GM19372 (cell line): ENCODE measurements around the gene MISP.

ENCODE experiments used
- ATAC-seq: cut with Tn5 transposase; IDR thresholded peaks from one replicate; pipeline ENCODE4 v1.9.1; 2021; ENCODE audit warnings: mild to moderate bottlenecking, low read depth, moderate library complexity; ENCODE audit not compliant: unreplicated experiment

MISP gene

GRCh38 chr19:805600-806550, 55.0 kb downstream of the MISP start:
- ATAC-seq, result no peak

- no peak for ATAC-seq
These were observed 56.0 kb downstream of the MISP start for GRCh38 chr19:806815-807421.

GRCh38 chr19:807627-808422, 56.9 kb downstream of the MISP start:
- ATAC-seq, result no peak

DNA sequence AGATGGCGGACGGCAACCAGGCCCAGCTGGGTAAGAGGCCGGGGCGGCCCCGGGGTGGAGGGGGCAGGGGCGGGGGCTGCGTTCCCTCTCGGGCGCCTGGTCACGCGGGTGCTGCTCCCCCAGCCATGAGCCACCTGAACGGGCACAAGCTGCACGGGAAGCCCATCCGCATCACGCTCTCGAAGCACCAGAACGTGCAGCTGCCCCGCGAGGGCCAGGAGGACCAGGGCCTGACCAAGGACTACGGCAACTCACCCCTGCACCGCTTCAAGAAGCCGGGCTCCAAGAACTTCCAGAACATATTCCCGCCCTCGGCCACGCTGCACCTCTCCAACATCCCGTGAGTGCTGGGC, 57.5 kb downstream of the MISP start:
- ATAC-seq, result no peak

GRCh38 chr19:810077-810855, 59.4 kb downstream of the MISP start:
- ATAC-seq, result no peak

GRCh38 chr19:810883-811489, 60.1 kb downstream of the MISP start:
- ATAC-seq, result no peak

- ATAC-seq, result no peak
These were observed 60.7 kb downstream of the MISP start for GRCh38 chr19:811506-812048.

- no peak for ATAC-seq
These were observed 61.3 kb downstream of the MISP start for GRCh38 chr19:812049-812746.

DNA sequence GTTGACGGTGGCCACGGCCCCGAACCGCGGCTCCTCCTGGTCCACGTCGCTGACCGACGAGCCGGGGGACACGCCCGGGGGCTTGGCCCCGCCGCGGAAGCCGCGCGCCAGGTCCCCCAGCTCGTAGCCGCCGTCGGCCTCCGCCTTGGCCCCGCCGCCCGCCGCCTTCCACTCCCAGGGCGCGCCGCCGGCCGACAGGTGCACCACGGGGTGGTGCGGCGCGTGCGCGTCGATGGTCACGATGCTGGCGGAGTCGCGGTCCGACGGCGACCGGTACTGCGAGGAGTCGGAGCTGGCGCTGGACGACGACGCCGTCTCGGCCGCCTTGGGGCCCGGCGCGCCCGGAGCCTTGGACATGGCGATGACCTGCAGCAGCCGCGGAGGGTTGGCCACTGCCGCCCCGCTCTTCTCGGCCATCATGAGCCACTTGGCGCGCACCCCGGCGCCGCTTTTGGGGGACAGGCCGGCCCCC, 61.9 kb downstream of the MISP start:
- ATAC-seq, result no peak

DNA sequence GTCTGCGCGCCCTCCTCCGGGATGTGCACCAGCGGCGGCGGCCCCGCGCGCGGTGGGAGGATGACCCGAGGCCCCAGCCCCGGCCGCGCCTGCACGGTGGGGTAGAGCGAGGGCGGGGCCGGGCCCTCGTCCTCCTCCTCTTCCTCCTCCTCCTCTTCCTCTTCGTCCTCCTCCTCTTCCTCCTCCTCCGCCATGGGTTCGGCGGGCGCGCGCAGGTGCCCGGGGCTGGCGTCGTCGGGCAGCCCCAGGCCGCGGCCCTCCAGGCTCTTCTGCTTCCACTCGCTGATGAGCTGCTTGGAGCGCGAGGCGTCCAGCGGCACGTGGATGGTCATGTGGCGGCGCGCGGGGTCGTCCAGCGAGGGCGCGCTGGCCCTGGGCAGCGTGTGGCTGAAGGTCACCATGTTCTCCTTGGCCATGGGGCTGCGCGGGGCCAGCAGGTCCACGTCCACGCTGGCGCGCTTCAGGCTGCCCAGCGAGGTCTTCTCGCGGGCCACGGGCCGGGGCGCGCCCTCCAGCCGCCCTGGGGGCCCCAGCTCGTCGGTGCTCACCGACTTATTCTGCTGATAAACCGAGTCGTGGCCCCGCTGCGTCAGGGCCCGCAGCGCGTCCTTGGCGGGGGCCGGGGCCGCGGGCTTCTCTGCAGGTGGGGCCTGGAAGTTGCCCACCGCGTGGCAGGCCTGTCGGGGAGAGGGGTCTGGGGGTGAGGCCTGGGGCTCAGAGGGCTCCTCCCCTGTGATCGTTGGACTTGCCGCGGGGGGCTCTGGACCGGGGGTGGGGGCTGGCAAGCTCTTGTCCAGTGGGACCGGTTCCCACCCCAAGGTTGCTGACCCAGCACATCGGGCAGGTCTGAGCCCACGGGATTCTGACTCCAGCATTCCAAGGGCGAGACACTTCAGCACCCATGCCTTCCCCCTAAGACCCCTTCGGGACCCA, 62.6 kb downstream of the MISP start:
- no peak for ATAC-seq
